Thoracic aorta (tissue), 2 donors: Measurements from ENCODE around the gene ZNF8. TPM values are rescaled to one million over a fixed set of nuclear protein-coding genes. Genes with fewer than 3 reads are reported as not detected.
"Not testable (repeated sequence)": the region's sequence is repeated elsewhere in the genome, so short reads cannot be mapped to it uniquely, and the experiment has no call there.

Experiments used
- ATAC-seq: fragments of 150-250 bp; one replicate; pipeline ENCODE4 v1.8.0; 2017; ENCODE audit warnings: low read depth; ENCODE audit not compliant: insufficient number of reproducible peaks, low FRiP score
- DNase-seq: peaks from one replicate; pipeline ENCODE4 v3.0.0-alpha.2; 2020; ENCODE audit warnings: low spot score
- H3K27ac ChIP-seq, 2 donors: fragments of 200-600 bp; sonication (generic); 1 replicate in 1 of 2; 2 replicates in 1 of 2; pipeline ENCODE4 v1.5.1; 2016; ENCODE audit warnings: mild to moderate bottlenecking in 2 of 2, moderate library complexity in 2 of 2
- H3K27me3 ChIP-seq: fragments of 200-600 bp; sonication (generic); replicated peaks from 2 replicates; pipeline ENCODE4 v1.6.0; 2016; ENCODE audit warnings: mild to moderate bottlenecking; ENCODE audit not compliant: insufficient read depth
- H3K36me3 ChIP-seq: fragments of 200-600 bp; sonication (generic); one replicate; pipeline ENCODE4 v1.5.1; 2016
- H3K4me1 ChIP-seq, 2 donors: fragments of 200-600 bp; sonication (generic); 1 replicate in 1 of 2; 2 replicates in 1 of 2; pipeline versions ENCODE4 v1.5.1 to v1.6.0; 2016; ENCODE audit warnings: low read depth in 2 of 2, mild to moderate bottlenecking in 1 of 2; ENCODE audit not compliant: control insufficient read depth in 1 of 2
- H3K4me3 ChIP-seq: fragments of 200-600 bp; sonication (generic); 2 replicates; pipeline ENCODE4 v1.5.1; 2016; ENCODE audit warnings: mild to moderate bottlenecking
- H3K9me3 ChIP-seq: fragments of 200-600 bp; sonication (generic); 2 replicates; pipeline ENCODE4 v1.5.1; 2016
- CTCF ChIP-seq: fragments of 200-600 bp; sonication (generic); IDR thresholded peaks from one replicate; pipeline ENCODE4 v1.5.1; 2019; ENCODE audit warnings: antibody characterized with exemption
- total RNA-seq, 2 donors: library from RNA; depleted of rRNA; stranded (reverse); fragments of >200 nt; gene quantifications; one replicate each; pipeline versions ENCODE4 v1.1.0 to v1.2.3, GENCODE V29; 2016

ZNF8 gene
- total RNA-seq, 2 donors from 2014 or later, result 11.4 to 12.0 TPM

- TF ChIP-seq CTCF, result no peak
- peaks cover 13 to 19% of the 10 kb centered on the region in 2 donors for H3K4me1 ChIP-seq
- ATAC-seq (peak; percentile 93), DNase-seq (peak; percentile 90)
- no peaks in the 10 kb centered on the region for H3K9me3 ChIP-seq
- H3K4me3 ChIP-seq, result peak within 1 kb of the TSS; percentile 96
- no peaks in the 10 kb centered on the region for H3K27me3 ChIP-seq
- H3K36me3 ChIP-seq, result peaks cover 23% of the 10 kb centered on the region
- H3K27ac ChIP-seq, result peak within 1 kb of the TSS; percentile 85 to 90
Measured at GRCh38 chr19:58305065-58305931, 26.5 kb downstream of the ZNF8 start, which contains the start of gene ERVK3-1. Gene ERVK3-1, plus strand, starts transcription at chr19:58305377. Its CDS starts 6,792 bp downstream, at chr19:58312169.

GRCh38 chr19:58305932-58306323 is 27.2 kb downstream of the ZNF8 start:
- ATAC-seq, result no peak
- no peak for TF ChIP-seq CTCF
- Histone ChIP-seq H3K9me3 (no peaks in the 10 kb centered on the region), H3K4me3 (peak overlapping the region; percentile 96), H3K27me3 (no peaks in the 10 kb centered on the region), H3K36me3 (peaks cover 17% of the 10 kb centered on the region), H3K4me1 (peaks cover 13 to 19% of the 10 kb centered on the region in 2 donors), H3K27ac (peak overlapping the region; percentile 85 to 90)
- no peak for DNase-seq

- Histone ChIP-seq H3K4me3 (no peak overlapping the region), H3K9me3 (no peaks in the 10 kb centered on the region), H3K27me3 (no peaks in the 10 kb centered on the region), H3K4me1 (peaks cover 13 to 19% of the 10 kb centered on the region in 2 donors), H3K27ac (no peak overlapping the region), H3K36me3 (peaks cover 26% of the 10 kb centered on the region)
- no peak for TF ChIP-seq CTCF
- DNase-seq, result no peak
- ATAC-seq, result no peak
Measured at GRCh38 chr19:58307736-58308135, 29.0 kb downstream of the ZNF8 start.

- peaks cover 47% of the 10 kb centered on the region for H3K36me3 ChIP-seq
- not testable (repeated sequence) for ATAC-seq
Measured at GRCh38 chr19:58310685-58311084, 31.9 kb downstream of the ZNF8 start.

More at GRCh38 chr19:58310685-58311084, 31.9 kb downstream of the ZNF8 start:
- not testable (repeated sequence) for H3K27me3 ChIP-seq, DNase-seq, H3K27ac ChIP-seq, H3K9me3 ChIP-seq, H3K4me3 ChIP-seq
- peaks cover 8 to 12% of the 10 kb centered on the region in 2 donors for H3K4me1 ChIP-seq
- TF ChIP-seq CTCF, result peak; percentile 44
